ENCODE results near the gene FHIP1A.

Gene FHIP1A

DNA sequence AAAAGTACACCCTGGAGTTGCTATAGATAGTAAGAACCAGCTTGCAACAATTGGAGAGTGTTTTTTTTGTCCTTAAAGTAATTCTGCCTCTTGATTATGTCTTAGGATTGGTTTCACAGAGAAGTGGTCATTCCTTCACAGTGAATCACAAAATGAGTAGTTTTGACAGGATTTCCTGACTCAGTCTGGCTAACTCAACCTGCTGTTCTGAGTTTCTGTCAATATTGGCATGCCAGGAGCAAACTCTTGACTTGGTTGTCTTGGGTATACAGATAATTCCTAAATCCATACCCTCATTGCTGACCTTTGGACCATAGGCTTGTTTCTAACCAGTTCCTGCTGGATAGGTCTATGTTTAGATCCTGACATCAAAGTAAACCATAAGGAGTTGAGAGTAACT lies 9.4 kb downstream of the FHIP1A start:
- DNase-seq = no peak

DNA sequence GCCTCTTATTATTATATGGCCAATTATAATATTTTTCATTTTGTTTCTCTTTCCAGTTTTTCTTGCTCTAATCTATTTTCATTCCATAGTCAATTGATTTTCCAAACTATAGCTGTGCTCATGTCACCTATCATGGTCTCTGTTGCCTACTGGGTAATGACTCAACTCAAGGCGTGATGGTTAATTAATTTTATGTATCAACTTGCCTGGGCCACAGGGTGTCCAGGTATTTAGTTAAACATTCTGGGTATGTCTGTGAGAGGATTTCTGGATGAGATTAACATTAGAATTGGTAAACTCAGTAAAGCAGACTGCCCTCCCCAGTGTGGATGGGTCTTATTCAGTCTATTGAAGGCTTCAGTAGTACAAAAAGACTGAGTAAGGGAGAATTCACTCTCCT lies 9.9 kb downstream of the FHIP1A start:
- DNase-seq = no peak

DNA sequence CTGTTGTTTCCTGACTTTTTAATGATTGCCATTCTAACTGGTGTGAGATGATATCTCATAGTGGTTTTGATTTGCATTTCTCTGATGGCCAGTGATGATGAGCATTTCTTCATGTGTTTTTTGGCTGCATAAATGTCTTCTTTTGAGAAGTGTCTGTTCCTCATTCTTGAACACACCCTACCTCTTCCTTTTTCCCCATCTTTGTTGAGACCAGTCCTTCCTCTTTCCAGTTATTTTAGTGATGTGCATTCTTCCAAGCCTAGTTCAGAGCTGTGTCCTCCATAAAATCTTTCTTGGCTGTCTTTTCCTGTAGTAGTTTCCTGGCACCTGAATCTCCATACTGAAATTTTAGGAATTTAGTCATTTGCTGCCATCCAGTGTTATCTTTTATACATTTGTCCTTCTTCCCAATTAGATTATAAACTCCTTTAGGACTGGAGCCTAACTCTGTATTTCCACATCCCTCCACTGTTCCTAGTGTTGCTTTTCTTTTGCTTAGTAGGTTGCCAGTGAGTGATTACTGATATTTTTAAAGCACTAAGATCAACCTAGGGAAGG lies 11.4 kb downstream of the FHIP1A start:
- no peak for DNase-seq

DNA sequence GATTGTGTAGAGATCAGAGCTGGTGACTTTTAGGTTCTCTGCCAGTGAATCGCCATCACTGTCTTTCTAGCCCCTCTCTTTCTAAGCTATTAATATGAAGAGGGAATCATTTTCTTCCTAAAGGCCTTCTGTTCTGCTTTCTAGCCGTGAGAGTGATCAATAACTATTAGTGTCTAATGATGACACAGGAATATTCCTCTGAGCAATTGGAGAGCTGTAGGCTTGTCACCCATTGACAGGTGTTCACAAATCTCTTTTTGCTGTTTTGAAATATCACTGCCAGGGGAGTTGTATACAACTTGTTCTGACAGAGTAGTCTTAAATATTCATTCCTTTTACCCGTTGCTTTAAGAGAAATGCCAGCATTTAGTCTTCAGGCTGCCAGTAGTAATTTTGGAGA lies 13.9 kb downstream of the FHIP1A start:
- DNase-seq = no peak

DNA sequence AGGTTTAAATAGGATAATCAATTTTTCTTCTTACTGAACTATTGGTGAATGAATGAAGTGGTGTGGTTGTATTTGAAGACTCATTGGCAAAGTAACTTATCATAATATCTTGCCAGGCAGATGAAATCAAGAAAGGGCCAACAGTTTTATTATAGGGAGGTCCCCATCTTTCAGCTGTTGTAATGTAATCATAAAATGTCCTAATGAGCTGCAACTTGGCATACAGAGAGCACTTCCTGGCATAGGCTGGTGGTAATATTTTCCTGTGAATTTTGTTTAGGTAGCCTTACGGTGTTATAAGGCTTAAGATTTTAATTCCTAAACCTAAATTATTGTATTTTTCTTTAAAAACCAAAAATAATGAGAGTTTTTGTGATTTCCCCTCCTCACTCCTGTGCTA lies 17.5 kb downstream of the FHIP1A start:
- no peak for DNase-seq

DNA sequence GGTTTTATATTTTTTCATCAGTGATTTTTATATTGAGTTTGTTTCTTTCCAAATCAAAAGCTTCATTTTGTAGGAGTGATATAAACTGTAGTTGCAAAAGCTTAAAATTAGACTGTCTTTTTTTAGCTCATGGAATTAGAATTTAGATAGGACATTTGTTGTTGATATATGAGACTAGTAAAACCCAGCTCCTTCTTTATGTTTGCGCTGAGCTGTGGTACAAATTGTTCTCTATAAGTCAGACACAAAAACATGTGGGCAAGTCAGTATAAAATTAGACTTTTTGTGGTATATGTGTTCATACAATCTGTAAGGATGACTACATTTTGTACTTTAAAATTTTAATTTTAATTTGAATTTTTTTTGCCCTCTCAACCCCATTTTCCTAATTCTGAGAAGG lies 18.3 kb downstream of the FHIP1A start:
- DNase-seq = no peak

DNA sequence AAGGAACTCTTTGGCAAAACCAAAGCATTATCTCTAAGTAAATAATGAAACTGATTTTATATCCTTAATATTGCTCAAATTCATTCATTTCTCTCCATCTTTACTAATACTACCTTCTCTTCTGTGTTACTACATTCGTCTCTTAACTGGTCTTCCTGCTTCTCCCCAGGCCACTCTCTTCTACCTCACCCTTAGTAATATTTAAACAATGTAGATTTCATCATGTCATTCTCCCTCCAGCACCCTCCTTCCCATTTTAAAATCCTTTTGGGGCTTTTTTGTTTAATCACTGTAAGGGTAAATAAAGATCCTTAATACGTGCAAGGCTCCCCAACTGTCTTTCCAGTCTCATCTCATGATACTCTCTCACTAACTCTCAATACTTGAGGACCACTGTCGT lies 19.4 kb downstream of the FHIP1A start:
- DNase-seq = no peak

DNA sequence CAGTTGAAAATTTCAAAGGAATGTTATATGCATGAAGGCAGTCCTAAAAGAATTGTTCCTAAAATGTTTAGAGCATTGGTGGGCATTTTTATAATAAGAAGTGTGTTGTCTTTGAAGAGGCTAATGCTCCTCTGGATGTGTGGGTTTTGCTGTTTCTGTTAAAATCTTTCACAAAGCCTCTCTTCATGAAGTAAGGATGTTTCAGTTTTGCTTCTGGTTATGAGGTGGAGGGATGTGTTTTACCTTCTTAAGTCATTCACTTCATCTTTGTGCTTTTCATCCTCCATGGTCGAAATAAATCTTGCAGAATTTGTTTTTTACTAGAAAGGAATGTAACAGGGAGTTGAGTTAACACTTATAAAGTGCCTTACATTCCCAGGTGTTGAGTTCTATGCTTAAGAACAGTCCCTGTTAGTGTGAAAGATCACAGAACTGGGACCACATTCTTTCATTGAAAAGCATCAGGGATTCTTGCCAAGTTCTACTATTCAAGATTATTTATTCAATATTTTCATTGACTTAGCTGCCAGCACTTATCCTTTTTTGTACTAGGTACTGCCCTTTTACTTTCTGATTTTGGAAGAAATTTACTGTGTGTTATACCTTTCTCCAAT lies 21.1 kb downstream of the FHIP1A start:
- no peak for DNase-seq

DNA sequence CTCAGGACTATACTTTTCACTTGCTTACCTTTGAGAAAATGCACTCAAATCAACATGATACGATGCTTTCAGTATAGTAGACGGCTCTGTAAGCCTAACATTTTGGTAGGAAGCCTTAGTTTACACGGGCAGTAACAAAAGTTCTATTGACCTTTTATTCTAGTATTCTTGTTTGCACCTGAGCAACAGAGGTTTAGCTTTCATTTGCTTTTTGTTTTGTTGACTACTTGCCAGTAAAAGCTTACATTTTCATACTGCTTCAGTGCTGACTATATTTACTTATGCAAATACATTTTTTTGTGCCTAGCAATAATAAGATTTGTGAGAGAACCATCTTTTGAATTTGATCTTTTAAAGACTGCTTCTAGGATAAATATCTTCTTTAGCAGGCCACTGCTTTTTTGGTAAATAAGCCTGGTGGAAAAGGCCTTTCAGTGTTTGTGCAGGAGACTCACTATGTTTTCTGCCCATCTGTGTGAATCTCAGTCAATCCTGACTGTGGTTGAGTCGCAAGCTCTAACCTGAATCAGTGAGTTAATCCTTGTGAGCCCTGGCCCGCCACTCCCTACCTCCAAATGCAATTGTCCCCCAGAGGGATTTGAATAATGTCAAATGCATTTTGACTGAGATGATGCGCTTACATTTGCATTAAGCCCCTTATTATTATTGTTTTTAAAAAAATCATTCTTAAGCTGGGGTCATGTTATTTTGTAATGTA lies 21.9 kb downstream of the FHIP1A start:
- DNase-seq = no peak

DNA sequence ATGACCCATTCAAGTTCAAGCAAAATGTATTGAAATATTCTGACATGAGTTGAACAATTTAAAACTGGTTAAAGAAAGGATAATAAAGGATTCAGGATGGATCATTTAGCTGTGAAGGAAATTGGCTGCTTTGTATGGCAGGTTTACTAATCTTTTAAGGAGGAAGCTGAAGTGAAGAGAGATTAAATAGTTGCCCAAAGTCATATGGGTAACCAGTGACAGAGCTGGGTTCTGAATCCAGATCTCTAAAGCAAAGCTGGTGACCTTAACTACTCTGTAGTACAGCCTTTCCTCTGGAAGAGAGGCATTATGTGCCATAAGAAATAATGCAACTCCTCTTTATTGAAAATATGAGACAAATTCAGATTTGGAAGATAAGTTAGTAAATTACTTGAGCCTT lies 22.8 kb downstream of the FHIP1A start:
- no peak for DNase-seq

DNA sequence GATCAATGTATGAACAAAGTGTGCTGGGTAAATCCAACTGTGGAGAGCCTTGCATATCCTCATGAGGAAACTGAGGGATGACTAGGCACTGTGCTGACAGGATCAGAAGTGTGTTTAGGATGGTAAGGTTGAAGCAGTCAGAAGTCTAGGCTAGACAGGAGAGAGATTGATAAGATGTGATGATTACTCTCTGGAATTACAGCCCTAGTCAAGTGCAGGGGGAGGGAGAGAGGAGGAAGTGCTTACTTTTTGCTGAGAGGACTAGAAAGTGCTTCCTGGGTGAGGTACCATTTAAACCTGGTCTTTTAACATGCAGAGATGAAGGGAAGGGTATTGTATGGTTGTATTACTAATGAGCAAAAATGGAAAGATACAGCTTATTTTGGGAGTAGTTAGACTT lies 23.7 kb downstream of the FHIP1A start:
- no peak for DNase-seq

DNA sequence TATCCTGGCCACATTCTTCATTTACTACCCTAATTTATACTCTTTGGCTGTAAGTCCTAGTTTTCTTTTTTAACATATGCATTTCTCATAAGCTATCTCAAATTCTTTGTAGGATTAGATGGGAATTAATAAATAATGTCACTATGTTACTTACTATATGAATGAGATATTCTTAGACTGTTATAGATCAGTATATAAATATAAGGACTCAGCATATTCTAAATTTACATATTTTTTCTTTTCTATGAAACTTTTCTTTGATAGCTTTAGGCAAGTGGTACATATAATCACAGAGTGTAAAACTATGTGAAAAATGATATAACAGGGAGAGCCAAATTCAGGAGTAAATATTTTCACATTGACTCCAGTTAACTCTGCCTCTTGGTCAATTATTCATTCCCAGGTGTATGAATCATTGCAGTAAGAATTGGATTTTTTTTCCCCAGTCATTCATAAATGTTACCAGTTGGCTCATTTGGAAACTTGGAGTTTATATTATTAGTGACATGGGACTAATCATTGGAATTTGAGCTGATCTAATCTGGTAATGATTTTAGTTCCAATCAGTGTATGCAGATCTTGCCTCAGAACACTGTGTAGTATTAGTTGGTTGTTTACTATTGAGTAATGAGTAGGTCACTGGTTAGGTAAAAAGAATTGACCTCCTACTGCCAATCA lies 25.3 kb downstream of the FHIP1A start:
- no peak for DNase-seq

DNA sequence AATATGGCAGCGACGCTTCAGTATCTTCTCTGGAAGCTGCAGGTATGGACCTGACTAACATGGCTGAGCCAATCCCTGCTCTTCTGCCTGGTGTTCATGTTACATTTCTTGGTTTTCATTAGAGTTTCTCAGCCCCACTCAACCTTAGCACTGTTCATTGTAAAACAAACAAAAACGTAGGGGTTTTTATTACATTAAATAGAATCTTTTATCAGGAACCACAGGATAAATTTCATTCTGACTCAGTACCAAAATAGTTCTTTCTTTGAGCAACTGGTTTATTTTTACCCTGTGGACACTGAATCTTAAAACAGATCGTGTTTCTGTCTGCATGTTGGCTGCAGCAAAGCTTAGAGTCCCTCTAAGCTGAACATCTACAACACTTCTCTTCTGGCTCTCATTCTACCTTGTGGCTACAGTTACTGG lies 27.1 kb downstream of the FHIP1A start:
- DNase-seq = no peak

DNA sequence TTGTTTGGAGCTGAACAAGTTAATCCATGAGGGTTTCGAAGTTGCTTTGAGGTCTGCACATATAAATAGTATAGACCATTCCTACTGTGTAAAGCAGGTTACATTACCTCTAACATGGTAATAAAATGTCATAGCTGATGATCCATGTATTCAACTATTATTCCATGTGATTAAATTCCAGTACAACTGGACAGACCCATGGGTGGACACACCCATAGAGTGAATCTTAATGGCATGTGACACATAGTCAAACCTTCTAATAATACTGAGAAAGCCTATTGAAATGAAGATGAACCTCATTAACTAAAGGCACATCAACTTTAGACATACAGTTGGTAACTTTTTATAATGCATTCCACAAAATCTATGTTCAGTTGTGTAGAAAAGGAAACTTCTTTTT lies 28.5 kb downstream of the FHIP1A start:
- DNase-seq = no peak

DNA sequence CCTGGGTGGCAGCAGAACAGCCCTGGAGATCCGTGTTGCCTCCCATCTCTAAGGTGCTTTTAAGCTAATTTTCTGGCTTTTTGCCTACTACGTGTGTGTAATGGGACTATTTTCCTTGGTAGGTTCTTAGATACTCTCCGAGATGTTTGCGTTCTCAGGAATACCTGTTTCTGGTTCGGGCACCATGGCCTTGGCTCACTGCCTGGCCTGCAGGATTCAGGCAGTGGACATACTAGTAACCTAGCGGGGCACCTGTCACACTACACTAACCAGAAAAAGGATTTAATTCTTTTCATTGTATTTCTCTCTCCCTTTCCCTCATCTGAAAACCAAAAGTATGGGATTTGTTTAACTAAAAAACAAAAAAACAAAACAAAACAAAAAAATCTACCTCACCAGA lies 29.2 kb downstream of the FHIP1A start:
- DNase-seq = no peak

DNA sequence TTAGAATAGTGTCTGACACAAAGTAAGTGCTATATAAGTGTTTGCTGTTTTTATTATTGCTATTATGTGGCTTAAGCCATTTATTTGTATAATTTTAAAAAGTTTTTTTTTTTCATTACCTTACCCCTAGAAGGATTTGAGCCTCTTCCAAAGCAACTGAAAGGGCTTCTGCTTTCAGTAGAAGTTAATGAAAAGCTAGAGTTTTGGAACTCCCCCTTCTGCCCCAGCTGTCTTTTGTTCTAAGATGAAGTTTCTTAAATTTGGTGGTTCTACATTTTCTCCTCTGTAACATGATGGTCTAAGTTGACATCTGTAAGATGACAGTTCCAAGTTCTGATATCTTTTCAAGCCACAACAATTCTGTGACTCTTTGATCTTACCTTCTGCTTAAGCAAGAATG lies 30.3 kb downstream of the FHIP1A start:
- no peak for DNase-seq

DNA sequence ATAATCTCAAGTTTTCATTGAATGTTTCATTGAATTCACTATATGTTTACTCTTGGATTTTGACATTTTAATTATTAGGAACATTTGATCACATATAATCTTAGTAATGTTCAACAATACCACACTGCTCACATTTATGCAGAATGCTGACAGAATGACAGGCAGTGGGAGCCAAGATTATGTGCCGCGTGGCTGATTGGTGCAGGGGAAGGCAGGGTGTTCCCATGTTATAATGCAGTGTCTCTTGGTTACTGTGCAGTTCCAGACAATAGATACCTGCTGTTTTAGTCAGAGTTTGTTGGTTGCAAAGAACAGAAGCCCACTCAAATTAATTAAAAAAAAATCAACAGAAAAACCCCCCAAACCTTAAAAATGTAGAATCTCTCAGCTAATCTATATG lies 33.0 kb downstream of the FHIP1A start:
- DNase-seq = no peak

DNA sequence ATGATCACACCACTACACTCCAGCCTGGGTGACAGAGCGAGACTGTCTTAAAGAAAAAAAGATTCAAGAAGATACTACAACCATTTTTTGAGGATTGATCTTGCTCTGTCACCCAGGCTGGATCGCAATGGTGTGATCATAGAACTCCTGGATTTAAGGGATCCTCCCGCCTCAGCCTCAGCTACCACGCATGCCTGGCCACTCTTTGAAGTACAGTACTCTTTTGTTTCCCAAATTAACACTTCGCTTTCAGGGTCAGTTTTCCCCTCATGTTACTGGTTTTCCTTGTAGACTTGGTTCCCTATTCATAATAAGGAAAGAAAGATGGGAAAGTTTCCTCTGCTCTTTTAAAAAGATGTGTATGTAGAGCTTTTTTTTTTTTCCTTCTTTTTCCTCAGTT lies 34.3 kb downstream of the FHIP1A start:
- no peak for DNase-seq

DNA sequence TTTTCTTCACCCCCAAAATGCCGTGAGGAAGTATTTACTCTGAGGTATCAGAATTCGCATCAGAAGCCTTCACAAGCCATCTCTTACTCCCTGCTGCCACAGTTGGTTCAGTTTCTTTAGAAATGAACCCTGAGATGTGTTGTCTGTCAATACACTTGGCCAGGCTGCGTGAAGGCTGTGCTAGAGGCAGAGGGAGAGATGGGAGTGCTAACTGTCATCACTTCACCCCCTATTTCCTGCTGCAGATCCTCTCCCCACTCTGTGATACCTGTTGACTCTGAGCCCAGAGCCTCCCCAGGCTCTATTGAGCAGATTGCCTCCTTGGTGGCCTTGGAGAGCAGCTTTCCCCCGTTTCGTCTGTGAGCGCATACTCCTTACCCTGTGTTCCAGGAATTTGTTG lies 34.8 kb downstream of the FHIP1A start:
- DNase-seq = no peak

DNA sequence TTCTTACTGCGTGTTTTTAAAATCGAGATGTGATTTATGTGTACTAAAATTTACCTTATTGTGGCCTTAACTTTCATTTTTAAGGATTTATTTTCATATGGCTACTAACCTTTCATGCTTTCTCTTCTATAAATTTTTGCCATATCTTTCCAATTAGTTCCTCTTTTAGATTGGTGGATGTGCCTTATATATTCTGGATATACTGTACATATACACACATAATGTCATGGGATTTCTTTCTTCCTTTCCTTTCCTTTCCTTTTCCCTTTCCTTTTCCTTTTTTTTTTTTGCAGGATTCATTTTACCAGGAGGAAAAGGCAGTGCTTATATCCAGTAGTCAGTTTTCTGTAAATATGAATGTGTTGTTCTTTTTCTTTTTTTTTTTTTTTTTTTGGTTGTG lies 37.2 kb downstream of the FHIP1A start:
- no peak for DNase-seq

DNA sequence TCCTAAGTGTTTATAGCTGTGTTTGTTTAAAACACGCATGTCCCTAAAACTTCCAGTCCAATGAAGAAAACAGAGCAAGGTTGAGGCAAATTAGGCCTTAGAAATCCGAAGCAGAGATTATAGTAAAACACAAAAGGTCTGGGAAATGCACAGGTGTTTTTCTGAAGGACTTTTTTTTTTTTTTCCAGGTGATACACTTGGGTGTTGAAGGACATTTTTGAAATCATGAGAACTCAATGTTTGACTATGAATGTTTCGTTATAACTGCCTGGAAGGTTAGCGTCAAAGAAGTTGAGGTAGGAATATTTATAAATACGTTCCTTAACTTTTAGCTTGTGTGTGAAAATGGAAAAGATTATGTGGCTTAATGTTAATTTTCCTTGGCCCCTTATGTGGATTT lies 45.5 kb downstream of the FHIP1A start:
- no peak for DNase-seq

DNA sequence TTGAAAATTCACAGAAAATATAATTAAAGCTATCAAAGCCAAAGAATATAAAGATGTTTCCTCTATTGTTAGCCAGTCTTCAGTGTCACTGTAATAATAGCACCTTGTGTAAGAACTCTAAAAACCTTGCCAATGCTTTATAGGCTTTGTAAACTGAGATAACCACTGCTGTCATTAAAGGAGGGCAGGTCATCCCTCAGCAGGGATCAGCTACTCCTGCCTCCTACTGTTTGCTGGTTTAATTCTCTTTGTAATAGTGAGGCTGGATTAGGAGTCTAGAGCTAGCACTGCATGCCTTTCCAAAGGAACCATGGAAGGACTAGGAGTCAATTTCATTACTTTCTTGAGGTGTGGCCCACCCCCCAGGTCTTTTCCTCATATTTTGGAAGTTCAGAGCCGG lies 46.2 kb downstream of the FHIP1A start:
- DNase-seq = no peak

DNA sequence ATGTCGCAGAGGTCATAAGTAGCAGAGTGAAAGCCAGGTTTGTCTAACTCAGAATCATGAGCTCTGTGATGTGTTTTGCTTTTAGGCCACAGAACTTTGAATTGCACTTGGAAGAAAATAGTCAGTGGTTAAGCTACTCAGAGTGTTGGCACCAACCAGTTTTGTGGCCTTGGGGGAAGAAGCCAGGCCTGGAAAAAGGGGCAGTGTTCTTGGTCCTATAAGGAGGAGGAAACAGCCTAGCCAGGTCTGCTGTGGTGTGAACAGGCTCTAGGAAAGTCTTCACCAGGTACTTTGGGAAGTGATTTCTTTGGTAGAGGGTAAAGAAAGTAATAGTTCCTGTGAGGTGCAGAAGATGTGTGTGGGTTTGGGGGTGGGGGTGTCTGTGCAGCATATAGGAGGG lies 49.2 kb downstream of the FHIP1A start:
- DNase-seq = no peak
